ENCODE measurements around the gene CCDC63.

Gene CCDC63

GRCh38 chr12:110811972-110812371 lies 34.8 kb upstream of the CCDC63 start:
- no peak for DNase-seq (ENCODE audit: low read depth)
- no peak overlapping the region for H3K4me3 ChIP-seq (ENCODE audit: low read depth, low read length)
- no peak for TF ChIP-seq CTCF (IDR thresholded peaks at IDR 0.05; ENCODE audit: insufficient read depth, low read depth, low read length, missing control alignments)

- no peak for TF ChIP-seq CTCF (IDR thresholded peaks at IDR 0.05; ENCODE audit: insufficient read depth, low read depth, low read length, missing control alignments)
- no peak for DNase-seq (ENCODE audit: low read depth)
- no peak overlapping the region for H3K4me3 ChIP-seq (ENCODE audit: low read depth, low read length)
Observed at GRCh38 chr12:110813285-110813684, 33.5 kb upstream of the CCDC63 start.

- no peak overlapping the region for H3K4me3 ChIP-seq (ENCODE audit: low read depth, low read length)
- DNase-seq (ENCODE audit: low read depth) = no peak
- no peak for TF ChIP-seq CTCF (IDR thresholded peaks at IDR 0.05; ENCODE audit: insufficient read depth, low read depth, low read length, missing control alignments)
Observed at GRCh38 chr12:110813756-110814155, 33.0 kb upstream of the CCDC63 start.

GRCh38 chr12:110816248-110816647 lies 30.5 kb upstream of the CCDC63 start:
- no peak for TF ChIP-seq CTCF (IDR thresholded peaks at IDR 0.05; ENCODE audit: insufficient read depth, low read depth, low read length, missing control alignments)
- H3K4me3 ChIP-seq (ENCODE audit: low read depth, low read length) = no peak overlapping the region
- DNase-seq (ENCODE audit: low read depth) = no peak

GRCh38 chr12:110816779-110817178 lies 30.0 kb upstream of the CCDC63 start:
- no peak for TF ChIP-seq CTCF (IDR thresholded peaks at IDR 0.05; ENCODE audit: insufficient read depth, low read depth, low read length, missing control alignments)
- no peak overlapping the region for H3K4me3 ChIP-seq (ENCODE audit: low read depth, low read length)
- no peak for DNase-seq (ENCODE audit: low read depth)

GRCh38 chr12:110818511-110818910 lies 28.3 kb upstream of the CCDC63 start:
- no peak for TF ChIP-seq CTCF (IDR thresholded peaks at IDR 0.05; ENCODE audit: insufficient read depth, low read depth, low read length, missing control alignments)
- no peak for DNase-seq (ENCODE audit: low read depth)
- no peak overlapping the region for H3K4me3 ChIP-seq (ENCODE audit: low read depth, low read length)

GRCh38 chr12:110819150-110819549 lies 27.6 kb upstream of the CCDC63 start:
- DNase-seq (ENCODE audit: low read depth) = no peak
- H3K4me3 ChIP-seq (ENCODE audit: low read depth, low read length) = no peak overlapping the region
- no peak for TF ChIP-seq CTCF (IDR thresholded peaks at IDR 0.05; ENCODE audit: insufficient read depth, low read depth, low read length, missing control alignments)
